ENCODE measurements around the gene PDCL3.

PDCL3 gene

DNA sequence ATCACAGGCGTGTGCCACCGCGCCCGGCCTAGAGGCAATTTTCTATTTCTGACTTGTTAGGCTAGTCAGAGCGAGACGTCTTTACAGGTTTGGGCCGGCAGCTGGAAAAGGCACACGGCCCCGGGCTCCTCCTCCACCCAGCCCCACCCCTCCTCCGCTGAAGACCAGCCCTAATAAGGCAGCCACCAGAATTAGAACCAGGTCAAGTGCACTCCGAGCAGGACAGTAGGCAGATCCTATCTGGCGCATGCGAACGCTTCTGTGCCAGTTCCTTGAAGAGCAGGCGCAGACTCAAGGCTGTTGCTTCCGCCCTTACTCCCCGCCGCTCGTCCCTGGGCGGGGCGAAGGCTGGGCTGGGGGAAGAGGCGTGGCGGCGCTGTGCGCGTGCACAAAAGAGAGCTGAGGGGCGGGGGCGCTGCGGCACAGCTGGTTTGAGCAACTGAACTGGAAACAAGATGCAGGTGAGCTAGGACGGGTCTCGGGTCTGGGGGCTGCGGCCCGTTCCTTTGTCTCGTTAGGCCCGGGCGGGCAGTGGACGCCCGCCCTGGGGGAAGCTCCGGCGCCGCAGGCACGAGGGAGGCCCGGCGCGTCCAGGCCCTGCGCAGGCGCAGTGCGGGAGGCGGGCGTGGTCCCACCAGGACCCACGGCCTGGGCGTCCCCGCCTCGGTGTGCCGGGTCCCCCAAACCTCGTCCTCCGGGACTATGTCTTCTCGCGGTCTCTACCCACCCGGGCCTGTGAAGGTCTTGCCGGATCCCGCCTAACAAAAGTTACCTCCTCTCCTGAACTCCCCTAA is at the start of gene PDCL3:
Gene PDCL3, plus strand, starts transcription at position 381 of the 794 bp plus-strand sequence. Its CDS starts 75 bp downstream, at position 456.
- no peak for TF ChIP-seq GATA3 (IDR thresholded peaks at IDR 0.05; ENCODE audit: low read depth, low read length)
- TF ChIP-seq GATA2 (IDR thresholded peaks at IDR 0.05; ENCODE audit: low read depth, low read length): peak; percentile 94

DNA sequence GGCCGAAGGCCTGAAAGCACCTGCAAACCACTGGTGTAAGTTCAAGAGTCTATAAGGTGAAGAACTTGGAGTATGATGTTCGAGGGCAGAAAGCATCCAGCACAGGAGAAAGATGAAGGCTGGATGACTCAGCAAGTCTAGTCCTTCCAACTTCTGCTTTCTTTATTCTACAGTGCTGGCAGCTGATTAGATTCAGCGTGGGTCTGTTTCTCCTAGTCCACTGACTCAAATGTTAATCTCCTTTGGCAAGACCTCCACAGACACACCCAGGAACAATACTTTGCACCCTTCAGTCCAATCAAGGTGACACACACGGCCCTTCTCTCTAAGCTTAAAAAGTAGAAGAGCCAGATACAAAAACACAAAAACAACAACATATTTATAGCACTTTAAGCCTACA is 49.1 kb upstream of the PDCL3 start:
- TF ChIP-seq GATA3 (IDR thresholded peaks at IDR 0.05; ENCODE audit: low read depth, low read length): no peak

DNA sequence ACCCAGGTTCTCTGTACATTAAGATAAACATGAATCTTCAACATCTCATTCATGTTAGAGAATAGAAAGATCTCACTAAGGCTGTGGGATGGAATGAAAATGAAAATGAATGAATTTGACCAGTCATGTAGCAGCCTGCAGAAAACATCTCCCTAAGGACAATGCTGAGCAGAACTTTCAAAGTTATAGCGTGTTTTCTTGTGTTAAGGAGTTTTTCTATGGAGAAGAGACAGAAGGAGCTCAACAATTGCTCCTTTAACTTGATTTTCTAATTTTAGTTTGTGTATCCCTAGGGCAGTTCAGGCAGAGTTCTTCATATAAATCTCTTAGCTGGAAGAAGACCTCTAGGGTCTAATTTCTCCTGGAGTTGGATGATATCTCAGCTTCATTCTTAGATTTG is 45.2 kb upstream of the PDCL3 start:
- TF ChIP-seq GATA2 (IDR thresholded peaks at IDR 0.05; ENCODE audit: low read depth, low read length): no peak
- no peak for TF ChIP-seq GATA3 (IDR thresholded peaks at IDR 0.05; ENCODE audit: low read depth, low read length)

GRCh38 chr2:100518801-100519200 is 44.0 kb upstream of the PDCL3 start:
- TF ChIP-seq GATA3 (IDR thresholded peaks at IDR 0.05; ENCODE audit: low read depth, low read length) (no peak), GATA2 (IDR thresholded peaks at IDR 0.05; ENCODE audit: low read depth, low read length) (no peak)

- TF ChIP-seq GATA3 (IDR thresholded peaks at IDR 0.05; ENCODE audit: low read depth, low read length) (no peak), GATA2 (IDR thresholded peaks at IDR 0.05; ENCODE audit: low read depth, low read length) (no peak)
Measured at GRCh38 chr2:100520224-100520623, 42.6 kb upstream of the PDCL3 start.

GRCh38 chr2:100522430-100522829 is 40.4 kb upstream of the PDCL3 start:
- no peak for TF ChIP-seq GATA2 (IDR thresholded peaks at IDR 0.05; ENCODE audit: low read depth, low read length)
- TF ChIP-seq GATA3 (IDR thresholded peaks at IDR 0.05; ENCODE audit: low read depth, low read length): no peak

DNA sequence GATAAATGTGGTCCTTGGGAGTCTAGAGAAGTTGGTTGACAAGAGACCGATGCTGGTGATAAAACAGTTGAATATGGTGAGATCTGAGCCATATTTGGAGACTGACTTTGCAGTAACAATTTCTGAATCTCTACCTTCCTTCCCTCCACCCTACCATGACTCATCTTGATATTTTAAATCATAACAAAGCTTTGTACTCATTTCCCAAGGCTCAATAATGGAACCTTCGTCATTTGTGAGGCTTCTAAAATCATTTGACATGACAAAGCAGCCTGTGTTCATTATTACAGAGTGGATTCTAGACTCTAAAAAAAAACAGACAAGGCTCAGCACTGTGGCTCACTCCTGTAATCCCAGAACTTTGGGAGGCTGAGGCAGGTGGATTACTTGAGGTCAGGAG is 38.5 kb upstream of the PDCL3 start:
- no peak for TF ChIP-seq GATA2 (IDR thresholded peaks at IDR 0.05; ENCODE audit: low read depth, low read length)
- no peak for TF ChIP-seq GATA3 (IDR thresholded peaks at IDR 0.05; ENCODE audit: low read depth, low read length)

GRCh38 chr2:100526868-100527267 is 35.9 kb upstream of the PDCL3 start:
- TF ChIP-seq GATA2 (IDR thresholded peaks at IDR 0.05; ENCODE audit: low read depth, low read length) (no peak), GATA3 (IDR thresholded peaks at IDR 0.05; ENCODE audit: low read depth, low read length) (no peak)

GRCh38 chr2:100527440-100528015 is 35.3 kb upstream of the PDCL3 start:
- TF ChIP-seq GATA3 (IDR thresholded peaks at IDR 0.05; ENCODE audit: low read depth, low read length) (no peak), GATA2 (IDR thresholded peaks at IDR 0.05; ENCODE audit: low read depth, low read length) (no peak)

DNA sequence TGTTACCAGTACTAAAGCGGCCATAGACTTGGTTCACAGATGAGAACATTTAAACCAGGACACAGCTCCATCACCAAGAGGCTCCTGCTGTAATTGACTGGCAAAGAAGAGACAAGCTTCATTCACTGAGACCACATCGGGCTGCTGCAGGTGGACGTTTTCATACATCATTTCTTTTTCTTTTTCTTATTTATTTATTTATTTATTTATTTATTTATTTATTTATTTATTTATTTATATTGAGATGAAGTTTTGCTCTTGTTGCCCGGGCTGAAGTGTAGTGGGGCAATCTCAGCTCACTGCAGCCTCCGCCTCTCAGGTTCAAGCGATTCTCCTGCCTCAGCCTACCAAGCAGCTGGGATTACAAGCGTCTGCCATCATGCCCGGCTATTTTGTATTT is 33.6 kb upstream of the PDCL3 start:
- no peak for TF ChIP-seq GATA3 (IDR thresholded peaks at IDR 0.05; ENCODE audit: low read depth, low read length)
- TF ChIP-seq GATA2 (IDR thresholded peaks at IDR 0.05; ENCODE audit: low read depth, low read length): no peak

DNA sequence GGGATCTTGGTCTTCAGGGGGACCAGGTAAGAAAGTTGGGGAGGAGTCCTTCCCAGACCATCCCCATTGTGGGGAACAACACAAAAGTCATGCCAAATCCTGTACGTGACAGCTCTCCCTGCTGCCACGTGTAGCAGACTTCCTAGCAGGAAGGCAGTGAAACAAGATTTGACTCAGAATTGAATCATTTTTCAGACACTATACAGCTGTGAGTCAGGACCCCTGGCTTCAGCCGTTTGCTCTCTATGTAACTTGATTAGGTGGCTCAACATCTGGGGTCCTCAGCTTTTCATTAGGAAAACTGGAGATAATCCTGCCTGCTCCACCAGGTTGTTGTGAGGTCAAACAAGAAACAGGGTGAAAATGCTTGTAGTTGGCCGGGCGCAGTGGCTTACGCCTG is 32.9 kb upstream of the PDCL3 start:
- TF ChIP-seq GATA3 (IDR thresholded peaks at IDR 0.05; ENCODE audit: low read depth, low read length) (no peak), GATA2 (IDR thresholded peaks at IDR 0.05; ENCODE audit: low read depth, low read length) (no peak)

GRCh38 chr2:100535855-100536254 is 26.9 kb upstream of the PDCL3 start:
- TF ChIP-seq GATA3 (IDR thresholded peaks at IDR 0.05; ENCODE audit: low read depth, low read length): no peak
- no peak for TF ChIP-seq GATA2 (IDR thresholded peaks at IDR 0.05; ENCODE audit: low read depth, low read length)

- TF ChIP-seq GATA2 (IDR thresholded peaks at IDR 0.05; ENCODE audit: low read depth, low read length): no peak
Measured at GRCh38 chr2:100537918-100538317, 24.9 kb upstream of the PDCL3 start.

DNA sequence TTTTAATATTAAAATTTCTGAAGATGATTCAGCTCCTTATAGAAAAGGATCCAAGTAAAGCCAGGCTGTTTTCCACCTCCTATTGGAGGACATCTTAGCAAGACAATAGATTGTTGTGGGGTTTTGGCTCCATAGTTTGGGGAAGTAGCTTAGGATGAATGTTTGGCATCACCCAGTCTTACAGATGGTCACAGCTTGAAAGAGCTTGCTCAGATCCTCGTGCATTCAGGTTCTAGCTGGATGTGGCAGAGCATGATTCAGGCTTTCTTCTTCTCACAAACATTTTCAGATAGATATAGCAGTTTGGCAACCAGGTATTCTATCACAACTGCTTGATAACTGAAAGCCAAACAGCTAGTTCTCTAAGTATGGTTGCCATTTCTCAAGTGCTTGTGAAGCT is 23.6 kb upstream of the PDCL3 start:
- TF ChIP-seq GATA2 (IDR thresholded peaks at IDR 0.05; ENCODE audit: low read depth, low read length) (no peak), GATA3 (IDR thresholded peaks at IDR 0.05; ENCODE audit: low read depth, low read length) (no peak)

DNA sequence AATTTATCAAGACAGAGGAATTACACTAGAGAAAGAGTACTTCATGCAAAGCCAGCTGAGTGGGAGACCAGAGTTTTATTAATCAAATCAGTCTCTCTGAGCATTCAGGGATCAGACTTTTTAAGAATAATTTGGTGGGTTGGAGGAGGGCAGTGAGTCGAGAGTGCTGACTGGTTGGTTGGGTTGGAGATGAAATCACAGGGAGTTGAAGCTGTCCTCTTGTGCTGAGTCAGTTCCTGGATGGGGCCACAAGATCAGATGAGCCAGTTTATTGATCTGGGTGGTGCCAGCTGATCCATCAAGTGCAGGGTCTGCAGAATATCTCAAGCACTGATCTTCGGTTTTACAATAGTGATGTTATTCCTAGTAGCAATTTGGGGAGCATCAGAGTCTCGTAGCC is 21.4 kb upstream of the PDCL3 start:
- TF ChIP-seq GATA3 (IDR thresholded peaks at IDR 0.05; ENCODE audit: low read depth, low read length) (no peak), GATA2 (IDR thresholded peaks at IDR 0.05; ENCODE audit: low read depth, low read length) (no peak)

Data from SH-SY5Y (cell line).